ENCODE results near the gene PARD3.

- TF ChIP-seq CTCF (IDR thresholded peaks at IDR 0.05; ENCODE audit: low read depth, low read length, poor library complexity, severe bottlenecking), result no peak
- no peak for TF ChIP-seq EZH2phosphoT487 (IDR thresholded peaks at IDR 0.05; ENCODE audit: borderline replicate concordance, low read length)
Measured at GRCh38 chr10:34192646-34193045, 622.5 kb downstream of the PARD3 start.
